ENCODE measurements around the gene TRIM56.
"Not testable (repeated sequence)": the region's sequence is repeated elsewhere in the genome, so short reads cannot be mapped to it uniquely, and the experiment has no call there.

The TRIM56 gene

GRCh38 chr7:101085162-101085964, at the start of gene TRIM56:
TRIM56 (plus strand) TSS chr7:101085481; CDS start chr7:101087313, 1,832 bp downstream.
- DNase-seq: peak; percentile 74

- no peak for DNase-seq
These were observed 49.3 kb upstream of the TRIM56 start for GRCh38 chr7:101035941-101036340.

GRCh38 chr7:101041283-101041682, 44.0 kb upstream of the TRIM56 start:
- not testable (repeated sequence) for DNase-seq

GRCh38 chr7:101058355-101058754, 26.9 kb upstream of the TRIM56 start:
- peak; percentile 28 for DNase-seq

GRCh38 chr7:101059620-101059942, 25.7 kb upstream of the TRIM56 start:
- DNase-seq: no peak

- no peak for DNase-seq
These were observed 24.3 kb upstream of the TRIM56 start for GRCh38 chr7:101060992-101061391.

GRCh38 chr7:101064176-101064550, 21.1 kb upstream of the TRIM56 start:
- DNase-seq: not testable (repeated sequence)

GRCh38 chr7:101065162-101065561, 20.1 kb upstream of the TRIM56 start:
- not testable (repeated sequence) for DNase-seq

GRCh38 chr7:101066141-101066832, 19.0 kb upstream of the TRIM56 start:
- no peak for DNase-seq

- DNase-seq: no peak
These were observed 18.5 kb upstream of the TRIM56 start for GRCh38 chr7:101066833-101067177.

- DNase-seq: no peak
These were observed 16.9 kb upstream of the TRIM56 start for GRCh38 chr7:101068401-101068800.

- not testable (repeated sequence) for DNase-seq
These were observed 13.7 kb upstream of the TRIM56 start for GRCh38 chr7:101071362-101072104.

GRCh38 chr7:101075646-101076045, 9.6 kb upstream of the TRIM56 start:
- DNase-seq: no peak

- DNase-seq: not testable (repeated sequence)
These were observed 9.1 kb upstream of the TRIM56 start for GRCh38 chr7:101076183-101076582.

GRCh38 chr7:101077303-101078086, 7.8 kb upstream of the TRIM56 start:
- DNase-seq: peak; percentile 58

GRCh38 chr7:101081432-101081831, 3.8 kb upstream of the TRIM56 start:
- DNase-seq: no peak

- no peak for DNase-seq
These were observed 468 bp upstream of the TRIM56 start for GRCh38 chr7:101084865-101085161.

- DNase-seq: no peak
These were observed 2.2 kb downstream of the TRIM56 start for GRCh38 chr7:101087334-101088068.

- no peak for DNase-seq
These were observed 2.8 kb downstream of the TRIM56 start for GRCh38 chr7:101088069-101088425.

- no peak for DNase-seq
These were observed 3.7 kb downstream of the TRIM56 start for GRCh38 chr7:101088858-101089529.

GRCh38 chr7:101089876-101090275, 4.6 kb downstream of the TRIM56 start:
- DNase-seq: no peak

Measured in HCEC 1CT (cell line).